Measurements from ENCODE around the gene LINC00237. TPM values are rescaled to one million over a fixed set of nuclear protein-coding genes. Genes with fewer than 3 reads are reported as not detected.

LINC00237 gene
- total RNA-seq, 2 experiments from 2014 or later: not detected

- no peak overlapping the region for H3K27ac Mint-ChIP-seq
- no peak for DNase-seq
- no peak overlapping the region for H3K4me3 Mint-ChIP-seq
- H3K27me3 Mint-ChIP-seq: no peaks in the 10 kb centered on the region
- peaks cover 7% of the 10 kb centered on the region for H3K36me3 Mint-ChIP-seq
- no peaks in the 10 kb centered on the region for H3K9me3 Mint-ChIP-seq
- peaks cover 2% of the 10 kb centered on the region for H3K4me1 Mint-ChIP-seq
Observed at GRCh38 chr20:21133917-21134622, 27.9 kb upstream of the LINC00237 start.

DNA sequence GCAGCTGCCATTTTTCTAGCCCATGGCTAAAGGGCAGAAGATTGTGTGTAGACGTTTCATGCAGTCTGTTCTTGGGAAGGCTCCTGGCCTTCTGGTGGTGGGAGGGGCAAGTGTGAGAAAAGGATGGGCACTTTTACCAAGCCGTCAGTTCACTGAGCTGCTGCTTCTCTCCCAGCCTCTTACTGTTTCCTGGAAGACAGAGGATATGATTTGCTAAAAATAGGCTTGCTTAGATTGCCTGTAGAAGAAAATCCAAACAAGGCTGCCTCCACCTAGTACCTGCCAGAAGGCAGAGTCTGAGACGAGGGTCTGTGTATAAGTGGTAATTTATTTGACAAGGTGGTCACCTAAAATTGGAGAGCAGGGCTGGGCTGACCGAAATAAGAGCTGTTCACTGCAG is 27.2 kb upstream of the LINC00237 start:
- H3K27ac Mint-ChIP-seq: no peak overlapping the region
- DNase-seq: no peak
- H3K36me3 Mint-ChIP-seq: peaks cover 7% of the 10 kb centered on the region
- H3K9me3 Mint-ChIP-seq: no peaks in the 10 kb centered on the region
- no peak overlapping the region for H3K4me3 Mint-ChIP-seq
- no peaks in the 10 kb centered on the region for H3K27me3 Mint-ChIP-seq
- peaks cover 3% of the 10 kb centered on the region for H3K4me1 Mint-ChIP-seq

DNA sequence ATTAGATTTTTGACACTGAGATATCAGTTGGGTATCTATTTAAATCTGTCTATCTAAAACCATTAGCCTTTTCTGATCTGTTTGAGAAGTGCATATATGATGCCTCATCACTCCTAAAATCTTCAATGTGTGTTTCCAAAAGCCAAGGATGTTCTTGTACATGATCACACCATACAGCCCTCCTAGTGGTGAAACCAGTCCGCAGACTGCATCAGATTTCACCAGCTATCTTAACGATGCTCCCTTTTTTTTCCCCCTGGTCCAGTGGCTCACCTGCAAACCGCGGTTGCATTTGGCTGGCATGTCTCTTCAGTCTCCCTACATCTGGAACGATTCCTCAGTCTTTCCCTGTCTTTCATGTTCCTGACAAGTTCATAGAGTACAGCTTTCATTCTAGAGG is 23.7 kb upstream of the LINC00237 start:
- Mint-ChIP-seq H3K9me3 (no peaks in the 10 kb centered on the region), H3K36me3 (peaks cover 4% of the 10 kb centered on the region), H3K27me3 (no peaks in the 10 kb centered on the region), H3K4me1 (peaks cover 16% of the 10 kb centered on the region), H3K4me3 (no peak overlapping the region), H3K27ac (no peak overlapping the region)
- no peak for DNase-seq

DNA sequence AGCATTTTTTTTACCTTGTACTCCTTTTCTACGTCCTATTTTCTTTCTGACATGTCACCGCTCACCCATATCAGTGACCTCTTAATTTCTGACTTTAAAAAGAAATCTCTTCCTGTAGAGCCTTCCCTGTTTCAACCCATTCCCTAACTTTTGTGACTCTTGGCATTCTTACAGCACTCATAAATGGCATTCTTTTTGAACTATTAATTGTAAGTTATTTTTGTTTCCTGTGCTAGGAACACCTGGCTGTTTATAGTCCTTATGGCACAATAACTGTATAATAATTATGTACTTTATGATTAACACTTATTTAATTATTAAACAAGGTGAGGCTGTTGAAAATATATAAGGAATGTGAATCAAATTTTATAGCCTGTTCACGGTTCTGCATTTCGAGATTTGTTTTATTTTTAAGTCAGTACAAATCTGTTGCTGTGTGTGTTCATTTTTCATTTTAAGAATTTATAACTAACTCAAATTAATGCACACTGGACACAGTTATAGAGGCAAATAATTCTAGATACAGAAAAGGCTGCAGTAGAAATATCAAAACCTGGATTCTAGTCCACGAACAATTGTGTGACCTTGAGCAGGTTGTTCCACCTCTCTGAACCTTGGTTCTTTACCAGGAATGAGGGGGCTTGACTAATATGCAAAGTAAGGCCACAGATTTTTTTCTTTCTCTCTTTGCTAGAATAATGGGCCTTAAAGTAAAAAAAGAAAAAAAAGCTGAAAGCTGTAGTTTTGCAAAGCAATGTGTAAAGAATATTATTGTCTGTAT is 21.2 kb upstream of the LINC00237 start:
- DNase-seq: no peak

DNA sequence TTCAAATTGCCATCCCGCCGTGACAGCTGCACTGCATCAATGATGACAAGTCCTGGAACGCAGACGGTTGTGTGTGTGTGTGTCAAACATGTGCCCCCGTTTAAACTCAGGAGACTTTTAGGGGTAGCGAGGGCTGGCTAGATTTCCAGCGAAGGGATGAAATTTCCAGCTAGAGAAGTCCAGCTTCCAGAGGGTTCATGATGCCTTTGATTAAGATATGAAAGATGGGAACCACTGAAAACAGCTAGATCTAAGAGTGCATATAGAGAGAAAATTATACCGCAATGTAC is 20.4 kb upstream of the LINC00237 start:
- no peaks in the 10 kb centered on the region for H3K27me3 Mint-ChIP-seq
- no peaks in the 10 kb centered on the region for H3K9me3 Mint-ChIP-seq
- peaks cover 16% of the 10 kb centered on the region for H3K4me1 Mint-ChIP-seq
- no peaks in the 10 kb centered on the region for H3K36me3 Mint-ChIP-seq
- H3K27ac Mint-ChIP-seq: peak overlapping the region; percentile 80
- no peak for DNase-seq
- peak overlapping the region; percentile 93 for H3K4me3 Mint-ChIP-seq

More for the DNA sequence above, 21.2 kb upstream of the LINC00237 start:
- Mint-ChIP-seq H3K9me3 (no peaks in the 10 kb centered on the region), H3K4me1 (peaks cover 16% of the 10 kb centered on the region), H3K27me3 (no peaks in the 10 kb centered on the region), H3K36me3 (no peaks in the 10 kb centered on the region), H3K4me3 (peak overlapping the region; percentile 93), H3K27ac (no peak overlapping the region)

GRCh38 chr20:21125849-21126580 is 19.9 kb upstream of the LINC00237 start, which contains the start of gene KIZ:
Gene KIZ (plus strand): TSS chr20:21126082. CDS start chr20:21126116, 34 bp downstream.
- H3K27ac Mint-ChIP-seq: peak within 1 kb of the TSS; percentile 80
- DNase-seq: peak; percentile 99
- H3K9me3 Mint-ChIP-seq: no peaks in the 10 kb centered on the region
- H3K27me3 Mint-ChIP-seq: no peaks in the 10 kb centered on the region
- no peaks in the 10 kb centered on the region for H3K36me3 Mint-ChIP-seq
- H3K4me1 Mint-ChIP-seq: peaks cover 16% of the 10 kb centered on the region
- peak within 1 kb of the TSS; percentile 93 for H3K4me3 Mint-ChIP-seq

DNA sequence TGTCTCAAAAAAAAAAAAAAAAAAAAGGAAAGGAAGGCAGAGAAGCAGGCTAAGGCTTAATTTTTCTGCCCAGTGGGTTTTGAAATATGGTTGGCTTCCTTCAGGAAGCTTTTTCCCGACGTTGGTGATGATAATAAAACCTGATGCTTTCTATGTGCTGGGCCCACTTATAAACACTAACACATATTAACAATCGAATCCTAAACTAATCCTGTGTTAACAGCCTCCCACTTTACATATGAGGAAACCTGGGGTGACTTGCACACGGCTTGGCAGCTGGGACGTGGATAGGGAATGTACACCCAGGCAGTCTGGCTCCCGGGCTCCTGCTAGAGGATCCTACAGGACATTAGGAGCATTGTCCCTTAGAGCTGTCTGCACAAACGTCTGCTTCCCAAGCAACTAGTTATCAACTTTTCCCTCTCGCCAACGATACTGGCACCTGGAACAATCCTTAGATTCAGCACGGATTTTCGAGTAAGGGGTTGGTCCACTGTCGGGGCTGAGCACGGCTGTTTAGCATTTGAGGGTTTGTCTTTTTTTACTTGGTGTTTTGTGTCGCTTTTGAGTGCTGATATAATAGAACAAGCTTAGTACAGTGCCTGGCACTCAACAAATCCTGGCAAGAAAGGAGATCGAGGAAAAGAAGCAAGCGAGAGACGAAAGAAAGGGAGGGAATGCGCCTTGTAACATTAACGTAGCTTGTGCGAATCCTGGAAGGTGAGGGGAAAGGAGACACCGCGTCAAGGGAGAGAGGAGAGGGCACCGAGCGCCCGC is 19.1 kb upstream of the LINC00237 start:
- peak overlapping the region; percentile 93 for H3K4me3 Mint-ChIP-seq
- peaks cover 4% of the 10 kb centered on the region for H3K27me3 Mint-ChIP-seq
- DNase-seq: no peak
- H3K36me3 Mint-ChIP-seq: no peaks in the 10 kb centered on the region
- H3K27ac Mint-ChIP-seq: no peak overlapping the region
- H3K4me1 Mint-ChIP-seq: peaks cover 16% of the 10 kb centered on the region
- no peaks in the 10 kb centered on the region for H3K9me3 Mint-ChIP-seq

DNA sequence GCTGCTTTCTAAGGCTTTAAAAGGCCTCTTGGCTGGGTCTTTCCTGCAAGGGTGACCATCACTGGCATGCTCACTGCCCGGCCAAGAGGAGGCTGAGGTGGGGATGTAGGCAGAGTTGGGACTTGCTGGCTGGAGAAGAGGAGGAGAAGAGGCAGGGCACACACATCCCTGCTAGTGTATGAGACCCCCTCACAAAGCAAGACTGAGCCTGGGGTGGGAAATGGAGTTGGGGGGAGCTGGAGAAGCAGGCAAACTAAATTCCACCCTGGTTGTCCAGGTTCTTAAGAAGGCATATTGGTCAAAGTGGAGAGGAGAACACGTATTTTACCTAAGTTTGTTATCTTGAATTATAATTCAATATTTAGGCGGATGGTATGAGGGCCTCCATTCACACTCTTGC is 18.0 kb upstream of the LINC00237 start:
- H3K4me3 Mint-ChIP-seq: no peak overlapping the region
- no peaks in the 10 kb centered on the region for H3K36me3 Mint-ChIP-seq
- H3K27ac Mint-ChIP-seq: no peak overlapping the region

GRCh38 chr20:21118782-21119181 is 12.6 kb upstream of the LINC00237 start:
- Mint-ChIP-seq H3K9me3 (no peaks in the 10 kb centered on the region), H3K36me3 (no peaks in the 10 kb centered on the region)

More for the DNA sequence above, 18.0 kb upstream of the LINC00237 start:
- no peak for DNase-seq
- Mint-ChIP-seq H3K9me3 (no peaks in the 10 kb centered on the region), H3K4me1 (peaks cover 16% of the 10 kb centered on the region), H3K27me3 (peaks cover 4% of the 10 kb centered on the region)

DNA sequence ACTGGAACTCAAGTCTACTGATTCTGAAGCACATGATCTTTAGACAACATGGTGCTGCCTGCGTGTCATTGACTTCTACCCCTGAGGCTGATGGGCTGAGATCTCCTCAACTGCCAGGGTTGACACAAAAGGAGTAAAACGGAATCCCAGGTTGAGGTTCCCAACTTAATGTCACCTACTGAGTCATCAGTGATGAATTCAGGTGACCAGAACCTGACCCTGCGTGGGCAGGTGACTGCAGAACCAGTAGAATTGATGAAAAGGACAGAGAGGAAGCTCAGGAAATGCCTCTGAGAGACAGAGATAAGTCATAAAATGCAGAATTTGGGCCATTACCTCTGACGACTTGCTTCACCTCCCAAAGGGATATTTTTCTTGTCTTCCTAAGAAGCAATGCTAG is 12.0 kb upstream of the LINC00237 start:
- no peak overlapping the region for H3K27ac Mint-ChIP-seq
- peaks cover 24% of the 10 kb centered on the region for H3K27me3 Mint-ChIP-seq
- H3K4me1 Mint-ChIP-seq: no peaks in the 10 kb centered on the region
- H3K4me3 Mint-ChIP-seq: no peak overlapping the region
- DNase-seq: no peak
- no peaks in the 10 kb centered on the region for H3K9me3 Mint-ChIP-seq
- H3K36me3 Mint-ChIP-seq: no peaks in the 10 kb centered on the region

More at GRCh38 chr20:21118782-21119181, 12.6 kb upstream of the LINC00237 start:
- H3K27ac Mint-ChIP-seq: no peak overlapping the region
- H3K4me3 Mint-ChIP-seq: no peak overlapping the region
- no peaks in the 10 kb centered on the region for H3K4me1 Mint-ChIP-seq
- DNase-seq: no peak
- peaks cover 24% of the 10 kb centered on the region for H3K27me3 Mint-ChIP-seq

GRCh38 chr20:21117521-21117920 is 11.4 kb upstream of the LINC00237 start:
- Mint-ChIP-seq H3K4me1 (no peaks in the 10 kb centered on the region), H3K27ac (no peak overlapping the region), H3K9me3 (no peaks in the 10 kb centered on the region), H3K27me3 (peaks cover 27% of the 10 kb centered on the region), H3K36me3 (no peaks in the 10 kb centered on the region), H3K4me3 (no peak overlapping the region)
- DNase-seq: no peak

DNA sequence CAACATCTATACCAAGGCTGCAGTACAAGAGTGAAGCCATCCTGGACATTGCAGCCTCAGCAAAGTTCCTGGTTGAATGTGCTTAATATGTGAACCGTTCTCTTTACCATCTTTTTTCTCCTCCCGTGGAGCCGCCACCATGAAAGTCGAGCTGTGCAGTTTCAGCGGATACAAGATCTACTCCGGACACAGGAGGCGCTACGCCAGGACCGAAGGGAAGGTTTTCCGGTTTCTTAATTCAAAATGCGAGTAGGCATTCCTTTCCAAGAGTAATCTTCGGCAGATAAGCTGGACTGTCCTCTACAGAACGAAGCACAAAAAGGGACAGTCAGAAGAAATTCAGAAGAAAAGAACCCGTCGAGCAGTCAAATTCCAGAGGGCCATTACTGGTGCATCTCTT is 8.4 kb upstream of the LINC00237 start:
- H3K27ac Mint-ChIP-seq: no peak overlapping the region
- H3K27me3 Mint-ChIP-seq: peaks cover 43% of the 10 kb centered on the region
- H3K36me3 Mint-ChIP-seq: no peaks in the 10 kb centered on the region
- DNase-seq: no peak
- no peak overlapping the region for H3K4me3 Mint-ChIP-seq
- H3K4me1 Mint-ChIP-seq: no peaks in the 10 kb centered on the region
- no peaks in the 10 kb centered on the region for H3K9me3 Mint-ChIP-seq

DNA sequence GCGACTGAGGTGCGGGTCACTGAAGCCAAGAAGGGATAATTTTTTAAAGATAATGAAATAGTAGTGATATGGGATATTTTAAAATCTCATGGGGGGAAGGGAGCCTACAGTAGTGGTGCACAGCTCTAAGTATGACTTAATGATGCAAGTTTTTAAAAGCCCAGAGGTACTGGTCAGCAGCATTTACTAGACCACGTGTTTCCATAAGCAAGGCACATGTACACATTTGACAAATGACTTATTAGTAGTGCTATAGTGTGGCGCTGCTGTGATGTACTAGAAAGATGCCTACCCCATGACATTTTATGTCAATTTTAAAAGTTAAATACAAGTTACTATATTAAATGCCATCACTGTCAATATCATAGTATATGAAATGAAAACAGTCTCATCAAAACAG is 7.5 kb upstream of the LINC00237 start:
- Mint-ChIP-seq H3K27ac (no peak overlapping the region), H3K36me3 (no peaks in the 10 kb centered on the region)

GRCh38 chr20:21111416-21111815 is 5.3 kb upstream of the LINC00237 start:
- Mint-ChIP-seq H3K4me1 (no peaks in the 10 kb centered on the region), H3K4me3 (no peak overlapping the region), H3K36me3 (no peaks in the 10 kb centered on the region), H3K27me3 (peaks cover 60% of the 10 kb centered on the region), H3K9me3 (no peaks in the 10 kb centered on the region), H3K27ac (no peak overlapping the region)
- no peak for DNase-seq

More for the DNA sequence above, 7.5 kb upstream of the LINC00237 start:
- no peaks in the 10 kb centered on the region for H3K9me3 Mint-ChIP-seq
- peaks cover 43% of the 10 kb centered on the region for H3K27me3 Mint-ChIP-seq
- no peak overlapping the region for H3K4me3 Mint-ChIP-seq
- DNase-seq: no peak
- no peaks in the 10 kb centered on the region for H3K4me1 Mint-ChIP-seq

DNA sequence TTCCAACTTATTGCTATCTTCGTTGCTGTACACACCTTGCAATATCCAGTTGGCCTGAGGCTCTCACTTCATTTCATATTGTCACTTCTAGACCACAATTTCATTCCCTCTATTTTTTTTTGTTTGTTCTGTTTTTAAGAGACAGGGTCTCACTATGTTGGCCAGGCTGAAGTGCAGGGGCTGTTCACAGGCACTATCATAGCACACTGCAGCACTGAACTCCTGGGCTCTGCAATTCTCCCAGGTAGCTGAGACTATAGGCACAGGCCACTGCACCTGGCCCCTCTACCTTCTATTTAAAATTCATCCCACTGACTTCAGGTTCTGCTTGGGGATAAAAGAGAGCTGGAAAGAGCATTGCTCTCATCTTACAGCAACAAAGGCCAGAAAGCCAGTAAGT is 4.7 kb upstream of the LINC00237 start:
- Mint-ChIP-seq H3K4me1 (peaks cover 2% of the 10 kb centered on the region), H3K4me3 (no peak overlapping the region), H3K36me3 (no peaks in the 10 kb centered on the region), H3K9me3 (no peaks in the 10 kb centered on the region), H3K27ac (no peak overlapping the region), H3K27me3 (peaks cover 61% of the 10 kb centered on the region)
- DNase-seq: no peak
